SU-DHL-6 (cell line): ENCODE data around the gene WNK4.
A peak's percentile ranks its signal among the peaks of the same experiment; 100 is the strongest.

Experiments used
- H2AFZ ChIP-seq: fragments of 200-600 bp; sonication (generic); 2 replicates; pipeline ENCODE4 v1.6.1; 2014; ENCODE audit warnings: low read depth, mild to moderate bottlenecking, moderate library complexity, mixed read lengths, antibody characterized with exemption, low read length; ENCODE audit not compliant: severe bottlenecking
- H3F3A ChIP-seq: fragments of 200-600 bp; shearing (Covaris generic); 2 replicates; pipeline ENCODE4 v1.6.0; 2016; ENCODE audit warnings: antibody characterized with exemption, mild to moderate bottlenecking; ENCODE audit not compliant: insufficient read depth
- H3K27ac ChIP-seq: fragments of 200-600 bp; sonication (generic); 2 replicates; pipeline ENCODE4 v1.5.1; 2016; ENCODE audit warnings: low read depth, mild to moderate bottlenecking, low read length, moderate library complexity, mixed read lengths
- H3K27me3 ChIP-seq: fragments of 200-600 bp; sonication (generic), shearing (Covaris generic); 2 replicates; pipeline ENCODE4 v1.6.0; 2014; ENCODE audit warnings: mild to moderate bottlenecking, low read length
- H3K36me3 ChIP-seq: fragments of 200-600 bp; sonication (generic); 2 replicates; pipeline ENCODE4 v1.6.1; 2014; ENCODE audit warnings: mild to moderate bottlenecking, low read length, mixed read lengths
- H3K4me2 ChIP-seq: fragments of 300-600, 200-600 bp; shearing (Covaris generic), sonication (generic); 2 replicates; pipeline ENCODE4 v1.6.0; 2014; ENCODE audit warnings: low read length, low read depth, mild to moderate bottlenecking; ENCODE audit not compliant: poor library complexity, severe bottlenecking
- H3K4me3 ChIP-seq: fragments of 200-600 bp; sonication (generic); 2 replicates; pipeline ENCODE4 v1.5.1; 2014; ENCODE audit warnings: antibody characterized with exemption, low read length, mild to moderate bottlenecking, mixed read lengths; ENCODE audit not compliant: insufficient read depth, poor library complexity, severe bottlenecking
- H3K79me2 ChIP-seq: fragments of 200-600 bp; sonication (generic); 2 replicates; pipeline ENCODE4 v1.6.1; 2014; ENCODE audit warnings: mild to moderate bottlenecking, low read length, moderate library complexity; ENCODE audit not compliant: insufficient read depth
- H3K9ac ChIP-seq: fragments of 200-600 bp; sonication (generic); 2 replicates; pipeline ENCODE4 v1.7.0; 2014; ENCODE audit warnings: mild to moderate bottlenecking, low read length
- H3K9me2 ChIP-seq: fragments of 200-600 bp; sonication (generic); replicated peaks from 2 replicates; pipeline ENCODE4 v1.6.1; 2014; ENCODE audit warnings: low read length; ENCODE audit not compliant: insufficient read depth
- H3K9me3 ChIP-seq: fragments of 200-600 bp; sonication (generic); 2 replicates; pipeline ENCODE4 v1.6.1; 2014; ENCODE audit warnings: low read length, mixed read lengths; ENCODE audit not compliant: insufficient read depth
- H4K20me1 ChIP-seq: fragments of 200-600 bp; sonication (generic); 2 replicates; pipeline ENCODE4 v1.6.1; 2014; ENCODE audit warnings: low read depth, mild to moderate bottlenecking, antibody characterized with exemption, low read length, moderate library complexity, mixed read lengths
- CTCF ChIP-seq: fragments of 200-600 bp; sonication (generic); IDR thresholded peaks from one replicate; pipeline ENCODE4 v1.5.1; 2017; ENCODE audit warnings: antibody characterized with exemption, mild to moderate bottlenecking, low read length, moderate library complexity; ENCODE audit not compliant: insufficient read depth, poor library complexity, severe bottlenecking
- EZH2phosphoT487 ChIP-seq: fragments of 200-600 bp; sonication (generic), shearing (Covaris generic); conservative IDR thresholded peaks from 2 replicates; pipeline ENCODE4 v1.6.1; 2018; ENCODE audit warnings: mild to moderate bottlenecking, antibody characterized with exemption, low read length, moderate library complexity, mixed read lengths

Gene WNK4

GRCh38 chr17:42835732-42836131 is 55.3 kb downstream of the WNK4 start:
- TF ChIP-seq EZH2phosphoT487 (no peak), CTCF (no peak)
- H3K9me2 ChIP-seq: no peaks in the 10 kb centered on the region
- H3K27ac ChIP-seq: no peak overlapping the region
- no peaks in the 10 kb centered on the region for H4K20me1 ChIP-seq
- no peak overlapping the region for H3K4me3 ChIP-seq
- H3K79me2 ChIP-seq: peaks cover 33% of the 10 kb centered on the region
- H3K27me3 ChIP-seq: no peaks in the 10 kb centered on the region
- no peak overlapping the region for H3K9ac ChIP-seq
- no peaks in the 10 kb centered on the region for H3K9me3 ChIP-seq
- peaks cover 24% of the 10 kb centered on the region; the same call in 1 of the 2 replicates for H3K36me3 ChIP-seq
- H2AFZ ChIP-seq: no peak overlapping the region
- H3F3A ChIP-seq: peaks cover 4% of the 10 kb centered on the region; the same call in 1 of the 2 replicates
- H3K4me2 ChIP-seq: no peak overlapping the region

GRCh38 chr17:42841975-42842685 is 61.7 kb downstream of the WNK4 start:
- Histone ChIP-seq H3K79me2 (no peaks in the 10 kb centered on the region), H3K27ac (no peak overlapping the region), H3K4me2 (no peak overlapping the region), H3K9ac (no peak overlapping the region), H3K36me3 (peaks cover 25% of the 10 kb centered on the region), H3K27me3 (no peaks in the 10 kb centered on the region), H3K9me2 (no peaks in the 10 kb centered on the region), H3F3A (no peaks in the 10 kb centered on the region), H3K4me3 (no peak overlapping the region), H4K20me1 (no peaks in the 10 kb centered on the region), H2AFZ (no peak overlapping the region), H3K9me3 (no peaks in the 10 kb centered on the region)
- no peak for TF ChIP-seq CTCF
- no peak for TF ChIP-seq EZH2phosphoT487

GRCh38 chr17:42843358-42843934 is 63.0 kb downstream of the WNK4 start:
- no peak overlapping the region for H3K4me3 ChIP-seq
- H3K27me3 ChIP-seq: no peaks in the 10 kb centered on the region
- H3K4me2 ChIP-seq: no peak overlapping the region
- no peaks in the 10 kb centered on the region for H3F3A ChIP-seq
- H4K20me1 ChIP-seq: no peaks in the 10 kb centered on the region
- TF ChIP-seq EZH2phosphoT487 (no peak), CTCF (peak; percentile 9)
- H3K9me3 ChIP-seq: no peaks in the 10 kb centered on the region
- no peak overlapping the region for H3K27ac ChIP-seq
- H3K9me2 ChIP-seq: no peaks in the 10 kb centered on the region
- no peak overlapping the region for H3K9ac ChIP-seq
- no peak overlapping the region for H2AFZ ChIP-seq
- peaks cover 18% of the 10 kb centered on the region for H3K36me3 ChIP-seq
- no peaks in the 10 kb centered on the region for H3K79me2 ChIP-seq
